GM12874 (cell line): ENCODE results near the gene SMYD5.

Experiments
- TF ChIP-seq, protein P1 (sequence below): IDR thresholded peaks from 2 replicates; pipeline ENCODE4 v1.5.1; 2011; ENCODE audit warnings: low read depth, mild to moderate bottlenecking, control low read depth, low read length, moderate library complexity; ENCODE audit not compliant: insufficient read depth

The SMYD5 gene

DNA sequence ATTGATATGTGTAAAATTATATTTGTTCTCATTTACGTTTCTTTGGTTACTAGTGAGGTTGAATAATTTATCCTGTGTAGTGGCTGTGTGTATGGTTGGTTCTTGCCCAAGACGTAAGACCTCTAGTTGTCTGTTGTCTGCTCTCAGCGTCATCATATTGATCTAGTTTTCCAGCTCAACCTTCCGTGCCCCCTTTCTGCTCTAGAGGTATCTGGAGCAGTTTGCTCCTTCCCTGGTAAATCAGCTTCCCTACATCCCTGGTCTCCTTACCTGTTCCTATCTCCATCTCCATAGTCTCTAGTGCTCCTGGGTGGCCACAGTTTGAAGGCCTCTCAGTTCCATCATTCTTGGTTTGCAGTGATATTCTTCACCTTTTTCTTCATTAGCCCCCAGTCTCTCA, 1.2 kb downstream of the SMYD5 start:
- TF ChIP-seq, protein P1, sequence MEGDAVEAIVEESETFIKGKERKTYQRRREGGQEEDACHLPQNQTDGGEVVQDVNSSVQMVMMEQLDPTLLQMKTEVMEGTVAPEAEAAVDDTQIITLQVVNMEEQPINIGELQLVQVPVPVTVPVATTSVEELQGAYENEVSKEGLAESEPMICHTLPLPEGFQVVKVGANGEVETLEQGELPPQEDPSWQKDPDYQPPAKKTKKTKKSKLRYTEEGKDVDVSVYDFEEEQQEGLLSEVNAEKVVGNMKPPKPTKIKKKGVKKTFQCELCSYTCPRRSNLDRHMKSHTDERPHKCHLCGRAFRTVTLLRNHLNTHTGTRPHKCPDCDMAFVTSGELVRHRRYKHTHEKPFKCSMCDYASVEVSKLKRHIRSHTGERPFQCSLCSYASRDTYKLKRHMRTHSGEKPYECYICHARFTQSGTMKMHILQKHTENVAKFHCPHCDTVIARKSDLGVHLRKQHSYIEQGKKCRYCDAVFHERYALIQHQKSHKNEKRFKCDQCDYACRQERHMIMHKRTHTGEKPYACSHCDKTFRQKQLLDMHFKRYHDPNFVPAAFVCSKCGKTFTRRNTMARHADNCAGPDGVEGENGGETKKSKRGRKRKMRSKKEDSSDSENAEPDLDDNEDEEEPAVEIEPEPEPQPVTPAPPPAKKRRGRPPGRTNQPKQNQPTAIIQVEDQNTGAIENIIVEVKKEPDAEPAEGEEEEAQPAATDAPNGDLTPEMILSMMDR: no peak

DNA sequence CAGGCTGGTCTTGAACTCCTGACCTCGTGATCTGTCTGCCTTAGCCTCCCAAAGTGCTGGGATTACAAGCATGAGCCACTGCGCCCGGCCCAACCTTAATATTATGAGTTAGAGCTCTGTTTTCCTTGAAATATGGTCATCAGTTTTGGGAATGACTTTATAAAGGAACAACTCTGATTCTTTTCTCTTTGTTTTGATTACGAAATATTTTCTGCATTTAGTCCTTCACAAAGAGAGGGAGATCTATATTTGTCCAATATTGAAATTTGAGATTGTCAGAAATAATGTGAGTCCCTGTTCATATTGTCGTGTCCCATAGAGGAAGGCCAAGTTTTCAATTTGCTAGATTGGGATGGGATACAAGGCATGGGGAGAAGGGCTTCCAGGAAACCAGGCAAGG, 3.1 kb downstream of the SMYD5 start:
- TF ChIP-seq, protein P1: no peak

DNA sequence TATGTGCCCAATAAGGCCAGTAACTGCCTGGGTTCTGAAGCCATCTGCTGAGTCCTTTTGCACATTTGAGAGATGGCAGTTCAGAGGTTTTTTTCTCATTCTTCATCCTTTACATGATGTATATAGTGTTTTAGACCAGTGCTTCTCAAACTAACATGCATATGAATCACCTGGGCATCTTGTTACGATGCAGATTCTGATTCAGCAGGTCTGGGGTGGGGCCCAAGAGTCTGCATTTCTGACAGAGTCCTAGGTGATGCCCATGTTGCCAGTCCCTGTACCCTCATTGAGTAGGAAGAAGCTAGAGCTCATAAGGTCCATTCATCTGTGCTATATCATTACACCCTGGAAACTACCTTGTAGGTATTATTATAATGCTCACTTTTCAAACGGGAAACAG, 3.8 kb downstream of the SMYD5 start:
- TF ChIP-seq, protein P1: no peak

DNA sequence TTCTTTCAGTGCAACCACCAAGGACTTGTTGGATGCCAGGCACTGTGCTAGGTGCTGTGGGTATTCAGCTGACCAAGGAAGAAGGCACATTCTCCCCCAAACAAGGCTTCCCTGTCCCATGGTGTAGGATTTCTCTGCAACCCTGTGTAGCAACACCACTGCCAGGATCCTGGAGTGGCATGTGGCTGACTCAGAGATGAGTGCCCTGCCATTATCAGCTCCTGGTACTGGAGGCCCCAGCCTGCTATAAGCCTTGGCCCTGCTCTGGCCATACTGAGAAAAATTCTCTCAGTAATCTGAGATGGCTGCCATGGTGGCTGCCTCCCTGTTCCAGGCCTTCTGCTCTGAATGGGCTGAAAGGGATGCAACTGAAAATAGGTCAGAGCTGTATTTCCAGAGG, 4.3 kb downstream of the SMYD5 start:
- TF ChIP-seq, protein P1: no peak

DNA sequence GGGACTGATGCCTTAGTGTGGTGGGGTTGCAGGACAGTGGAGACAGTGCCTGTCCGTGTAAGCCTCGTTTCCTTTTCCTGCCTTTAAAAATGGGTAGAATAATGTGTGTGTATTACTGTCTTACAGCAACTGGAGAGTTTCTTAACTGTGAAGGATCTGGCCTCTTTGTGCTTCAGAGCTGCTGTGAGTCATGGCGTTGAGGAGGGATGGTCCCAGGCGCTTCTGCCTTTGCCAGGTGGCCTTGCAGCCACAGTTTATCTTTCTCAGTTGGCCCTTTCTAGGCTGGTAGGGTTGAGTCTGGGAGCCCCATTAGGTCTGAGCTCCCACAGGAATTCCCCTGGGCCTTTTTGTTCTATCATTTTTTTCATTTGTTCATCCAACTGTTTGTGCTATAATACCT, 9.8 kb downstream of the SMYD5 start:
- TF ChIP-seq, protein P1: no peak

DNA sequence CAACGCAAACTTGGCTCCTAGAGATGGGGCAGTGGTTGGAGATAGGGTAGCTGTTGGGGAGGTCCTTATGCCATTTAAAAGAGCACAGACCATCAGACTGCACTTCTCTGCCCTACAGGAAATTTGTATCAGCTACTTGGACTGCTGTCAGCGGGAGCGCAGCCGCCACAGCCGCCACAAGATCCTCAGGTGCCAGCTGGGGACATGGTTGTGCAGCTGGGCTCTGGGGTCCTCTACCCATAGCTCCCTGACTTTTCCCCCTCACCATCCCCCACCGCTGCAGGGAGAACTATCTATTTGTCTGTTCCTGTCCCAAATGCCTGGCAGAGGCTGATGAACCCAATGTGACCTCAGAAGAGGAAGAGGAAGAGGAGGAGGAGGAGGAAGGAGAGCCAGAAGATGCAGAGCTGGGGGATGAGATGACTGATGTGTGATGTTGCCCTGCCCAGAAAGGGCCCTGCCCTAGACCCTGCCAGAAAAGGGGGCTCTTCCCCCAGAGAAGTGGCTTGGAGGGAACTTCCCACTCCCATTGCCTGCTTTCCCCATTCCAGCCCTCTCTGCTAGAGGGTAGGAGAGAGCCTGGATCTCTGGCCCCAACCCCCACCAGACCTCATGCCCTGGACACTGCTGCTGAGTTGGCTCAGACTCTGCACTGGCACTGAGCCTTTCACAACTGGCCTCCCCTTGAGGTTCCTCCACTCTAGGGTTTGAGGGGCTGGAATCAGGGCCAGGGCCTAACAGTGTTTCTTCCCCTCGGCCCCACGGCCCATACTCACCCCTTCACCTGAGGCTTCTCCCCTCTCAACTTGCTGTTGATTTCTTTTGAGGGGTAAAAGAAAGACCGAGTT, 11.7 kb downstream of the SMYD5 start:
- TF ChIP-seq, protein P1: no peak

DNA sequence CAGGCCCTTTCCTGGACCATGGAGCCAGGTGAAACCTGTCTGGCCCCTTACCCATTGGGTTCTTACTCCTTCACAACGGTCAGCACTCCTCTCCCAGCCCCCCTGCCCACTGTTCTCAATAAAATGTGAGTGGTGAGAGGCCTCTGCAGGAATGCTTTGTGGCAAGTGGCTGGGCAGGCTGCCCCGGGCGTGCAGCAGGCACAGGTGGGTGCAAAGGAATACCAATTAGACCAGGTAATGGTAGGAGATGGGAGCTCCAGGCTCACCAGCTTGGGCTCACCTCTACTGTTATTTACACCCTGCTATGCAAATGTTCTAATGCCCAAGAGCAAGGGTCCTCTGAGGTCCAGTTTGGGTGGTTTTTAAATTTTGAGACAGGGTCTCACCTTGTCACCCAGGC, 13.0 kb downstream of the SMYD5 start:
- TF ChIP-seq, protein P1: no peak

DNA sequence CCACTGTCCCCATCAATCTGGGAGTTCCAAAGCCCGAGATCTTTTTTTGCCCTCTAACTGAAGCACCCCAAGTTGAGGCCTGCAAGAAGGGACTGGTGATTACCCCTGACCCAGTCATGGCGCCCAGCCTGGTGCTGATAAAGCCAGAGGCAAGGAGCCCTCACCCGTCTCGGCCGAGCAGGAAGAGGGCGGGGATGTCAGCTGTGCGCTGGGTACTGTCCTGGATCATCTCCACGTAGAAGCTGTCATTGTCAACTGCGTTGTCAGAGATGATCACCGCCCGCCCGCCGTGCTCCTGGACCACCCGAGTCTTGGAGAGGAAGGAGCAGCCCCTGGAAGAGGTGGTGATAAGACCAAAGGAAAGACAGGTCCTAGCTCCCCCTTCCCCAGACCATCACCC, 14.6 kb downstream of the SMYD5 start:
- TF ChIP-seq, protein P1: no peak
